ENCODE measurements around the gene TCF25.

The TCF25 gene

GRCh38 chr16:89902980-89903379 is 29.6 kb downstream of the TCF25 start:
- H3K9ac ChIP-seq (ENCODE audit: low read depth, low read length) = no peak overlapping the region
- no peak overlapping the region for H3K4me3 ChIP-seq (ENCODE audit: low read length)
- no peaks in the 10 kb centered on the region for H3K9me3 ChIP-seq (replicated peaks; ENCODE audit: low read length)
- H3K27me3 ChIP-seq (ENCODE audit: control insufficient read depth, insufficient read depth, low read length) = no peaks in the 10 kb centered on the region
- no peak overlapping the region for H3K4me2 ChIP-seq (ENCODE audit: low read length)
- H3K36me3 ChIP-seq (ENCODE audit: insufficient read depth, low read length) = peaks cover 63% of the 10 kb centered on the region
- no peaks in the 10 kb centered on the region for H3K4me1 ChIP-seq (ENCODE audit: control insufficient read depth, insufficient read depth, low read length)

- Histone ChIP-seq H3K4me1 (ENCODE audit: control insufficient read depth, insufficient read depth, low read length) (no peaks in the 10 kb centered on the region), H3K36me3 (ENCODE audit: insufficient read depth, low read length) (peaks cover 59% of the 10 kb centered on the region)
Measured at GRCh38 chr16:89903908-89904515, 30.6 kb downstream of the TCF25 start.

DNA sequence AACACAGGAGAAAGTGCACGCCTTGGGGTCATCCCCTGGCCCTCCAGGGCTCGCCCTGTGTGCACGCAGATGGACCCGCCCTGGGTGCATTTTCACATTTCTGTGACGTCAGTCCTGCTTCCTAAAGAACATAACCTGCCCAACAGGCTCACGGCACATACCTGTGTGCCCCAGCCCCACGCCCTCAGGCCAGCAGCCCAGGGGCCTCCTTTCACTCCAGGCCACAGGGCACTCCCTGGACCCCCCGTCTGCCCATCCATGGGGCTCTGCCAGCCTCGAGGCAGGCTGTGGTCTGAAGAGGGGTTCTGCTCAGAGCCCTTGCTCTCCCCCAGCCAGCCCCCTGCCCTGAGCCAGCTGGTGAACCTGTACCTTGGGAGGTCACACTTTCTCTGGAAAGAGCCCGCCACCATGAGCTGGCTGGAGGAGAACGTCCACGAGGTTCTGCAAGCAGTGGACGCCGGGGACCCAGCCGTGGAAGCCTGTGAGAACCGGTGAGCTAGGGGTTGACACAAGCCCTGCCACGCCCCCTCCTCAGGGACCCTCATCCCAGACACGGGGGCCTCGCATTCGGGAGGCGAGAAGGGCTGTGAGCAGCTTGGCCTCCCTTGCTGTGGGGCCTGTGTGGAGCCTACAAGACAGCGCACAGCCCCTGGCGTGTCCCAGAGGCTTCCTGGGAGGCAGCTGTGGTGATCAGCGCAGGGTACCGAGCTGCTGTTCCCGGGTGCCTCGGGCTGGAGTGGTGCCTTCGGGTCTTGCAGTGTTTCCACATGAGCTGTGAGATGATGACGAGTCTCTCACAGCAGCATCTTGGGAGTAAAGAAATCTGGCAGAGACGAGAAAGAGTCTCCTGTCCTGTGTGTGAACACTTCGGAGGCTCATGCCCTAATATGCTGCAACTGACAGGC is 31.5 kb downstream of the TCF25 start:
- Histone ChIP-seq H3K4me2 (ENCODE audit: low read length) (no peak overlapping the region), H3K4me1 (ENCODE audit: control insufficient read depth, insufficient read depth, low read length) (peaks cover under 1% of the 10 kb centered on the region), H3K9ac (ENCODE audit: low read depth, low read length) (no peak overlapping the region), H3K27me3 (ENCODE audit: control insufficient read depth, insufficient read depth, low read length) (no peaks in the 10 kb centered on the region), H3K9me3 (replicated peaks; ENCODE audit: low read length) (no peaks in the 10 kb centered on the region), H3K36me3 (ENCODE audit: insufficient read depth, low read length) (peaks cover 60% of the 10 kb centered on the region), H3K4me3 (ENCODE audit: low read length) (no peak overlapping the region)

More at GRCh38 chr16:89903908-89904515, 30.6 kb downstream of the TCF25 start:
- Histone ChIP-seq H3K27me3 (ENCODE audit: control insufficient read depth, insufficient read depth, low read length) (no peaks in the 10 kb centered on the region), H3K9ac (ENCODE audit: low read depth, low read length) (no peak overlapping the region), H3K9me3 (replicated peaks; ENCODE audit: low read length) (no peaks in the 10 kb centered on the region), H3K4me2 (ENCODE audit: low read length) (no peak overlapping the region), H3K4me3 (ENCODE audit: low read length) (no peak overlapping the region)

DNA sequence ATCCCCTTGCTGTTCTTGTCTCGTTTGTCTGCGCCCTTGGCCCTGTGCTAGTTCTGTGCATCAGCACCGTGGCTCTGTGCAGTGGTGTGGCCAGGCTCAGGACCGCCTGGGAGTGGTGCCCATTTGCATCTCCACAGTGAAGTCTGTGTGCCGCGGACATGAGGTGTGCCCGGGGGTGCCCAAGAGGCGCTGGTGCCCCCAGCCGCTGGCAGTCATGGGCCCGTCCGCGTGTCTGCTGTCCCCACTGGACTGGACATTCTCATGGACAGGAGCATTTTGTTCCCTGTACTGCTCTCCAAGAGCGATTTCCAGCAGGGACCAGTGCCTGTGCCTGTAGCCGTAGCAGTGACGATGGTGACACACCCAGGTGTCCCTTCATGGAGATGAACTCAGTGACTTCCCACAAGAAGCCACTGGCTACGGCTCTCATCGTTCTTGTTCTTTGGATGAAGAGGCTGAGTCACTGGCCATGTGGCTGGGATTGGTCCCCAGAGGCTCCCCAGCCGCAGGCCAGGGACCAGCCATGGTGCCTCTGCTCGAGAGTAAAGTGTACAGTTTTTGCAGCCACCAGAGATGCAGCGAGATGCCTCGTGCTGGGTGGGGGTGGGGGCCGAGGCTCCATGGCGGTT is 32.2 kb downstream of the TCF25 start:
- Histone ChIP-seq H3K4me3 (ENCODE audit: low read length) (no peak overlapping the region), H3K9ac (ENCODE audit: low read depth, low read length) (no peak overlapping the region), H3K4me2 (ENCODE audit: low read length) (no peak overlapping the region), H3K27me3 (ENCODE audit: control insufficient read depth, insufficient read depth, low read length) (no peaks in the 10 kb centered on the region), H3K9me3 (replicated peaks; ENCODE audit: low read length) (no peaks in the 10 kb centered on the region), H3K36me3 (ENCODE audit: insufficient read depth, low read length) (peaks cover 59% of the 10 kb centered on the region), H3K4me1 (ENCODE audit: control insufficient read depth, insufficient read depth, low read length) (peaks cover 4% of the 10 kb centered on the region)

DNA sequence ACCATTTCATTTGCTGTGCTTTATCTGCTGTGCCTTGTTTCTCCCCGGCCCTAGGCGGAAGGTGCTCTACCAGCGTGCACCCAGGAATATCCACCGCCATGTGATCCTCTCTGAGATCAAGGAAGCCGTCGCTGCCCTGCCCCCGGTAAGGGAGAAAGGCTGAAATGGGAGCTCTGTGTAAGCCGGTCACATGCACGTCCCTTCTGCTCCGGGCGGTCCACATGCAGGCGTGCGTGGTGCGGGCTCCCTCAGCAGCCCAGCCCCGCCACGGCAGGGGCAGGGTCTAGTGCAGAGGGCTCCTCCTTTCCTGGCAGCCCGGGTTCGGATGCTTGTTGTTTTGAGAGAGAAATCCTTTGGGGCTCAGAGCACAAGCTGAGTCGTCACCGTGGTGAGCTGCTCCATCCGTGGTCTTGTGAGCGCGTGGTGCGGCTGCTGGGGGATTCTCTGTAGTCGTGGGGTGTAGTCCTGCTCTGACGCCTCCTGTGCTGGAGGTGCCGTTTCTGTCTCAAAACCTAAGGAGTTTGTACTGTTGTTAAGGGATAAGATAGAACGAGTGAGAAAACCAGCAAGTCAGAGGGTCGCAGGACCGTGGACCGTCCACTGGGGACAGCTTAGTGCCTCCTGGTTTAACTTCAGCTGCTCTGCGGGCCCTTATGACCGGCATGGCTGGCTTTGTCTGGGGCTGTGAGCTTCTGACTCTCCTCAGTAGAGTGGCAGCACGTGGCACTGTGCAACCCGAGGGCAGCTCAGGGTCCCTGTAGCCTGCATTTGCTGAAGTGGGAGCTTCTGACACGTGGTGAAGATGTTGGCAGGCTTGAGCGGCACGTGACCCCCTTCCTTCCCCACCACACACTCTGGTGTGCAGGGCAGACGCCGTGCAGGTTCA is 33.0 kb downstream of the TCF25 start:
- Histone ChIP-seq H3K4me2 (ENCODE audit: low read length) (no peak overlapping the region), H3K4me1 (ENCODE audit: control insufficient read depth, insufficient read depth, low read length) (peaks cover 4% of the 10 kb centered on the region), H3K9ac (ENCODE audit: low read depth, low read length) (no peak overlapping the region), H3K36me3 (ENCODE audit: insufficient read depth, low read length) (peaks cover 61% of the 10 kb centered on the region), H3K4me3 (ENCODE audit: low read length) (no peak overlapping the region), H3K27me3 (ENCODE audit: control insufficient read depth, insufficient read depth, low read length) (no peaks in the 10 kb centered on the region), H3K9me3 (replicated peaks; ENCODE audit: low read length) (no peaks in the 10 kb centered on the region)

DNA sequence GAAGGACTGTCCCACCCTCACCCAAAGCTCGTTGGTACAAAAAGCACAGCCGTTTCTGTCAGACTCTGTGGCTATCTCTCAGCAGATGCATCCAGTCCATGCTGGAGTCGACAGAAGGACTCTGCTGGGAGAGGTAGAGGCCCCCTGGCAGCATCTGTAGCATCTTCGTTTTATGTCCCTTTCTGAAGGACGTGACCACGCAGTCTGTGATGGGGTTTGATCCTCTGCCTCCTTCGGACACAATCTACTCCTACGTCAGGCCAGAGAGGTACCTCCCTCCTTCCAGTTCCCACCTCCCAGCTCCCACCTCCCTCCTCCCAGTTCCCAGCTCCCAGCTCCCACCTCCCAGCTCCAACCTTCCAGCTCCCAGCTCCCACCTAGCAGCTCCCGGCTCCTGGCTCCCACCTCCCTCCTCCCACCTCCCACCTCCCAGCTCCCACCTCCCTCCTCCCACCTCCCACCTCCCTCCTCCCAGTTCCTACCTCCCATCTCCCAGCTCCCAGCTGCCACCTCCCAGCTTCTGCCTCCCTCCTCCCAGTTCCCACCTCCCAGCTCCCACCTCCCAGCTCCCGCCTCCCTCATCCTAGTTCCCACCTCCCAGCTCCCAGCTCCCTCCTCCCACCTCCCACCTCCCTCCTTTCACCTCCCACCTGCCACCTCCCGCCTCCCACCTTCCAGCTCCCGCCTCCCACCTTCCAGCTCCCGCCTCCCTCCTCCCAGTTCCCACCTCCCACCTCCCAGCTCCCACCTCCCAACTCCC is 33.8 kb downstream of the TCF25 start:
- H3K36me3 ChIP-seq (ENCODE audit: insufficient read depth, low read length) = peaks cover 67% of the 10 kb centered on the region
- peaks cover 4% of the 10 kb centered on the region for H3K4me1 ChIP-seq (ENCODE audit: control insufficient read depth, insufficient read depth, low read length)
- no peak overlapping the region for H3K4me3 ChIP-seq (ENCODE audit: low read length)
- H3K9ac ChIP-seq (ENCODE audit: low read depth, low read length) = no peak overlapping the region
- H3K27me3 ChIP-seq (ENCODE audit: control insufficient read depth, insufficient read depth, low read length) = no peaks in the 10 kb centered on the region
- H3K4me2 ChIP-seq (ENCODE audit: low read length) = no peak overlapping the region
- no peaks in the 10 kb centered on the region for H3K9me3 ChIP-seq (replicated peaks; ENCODE audit: low read length)

- Histone ChIP-seq H3K27me3 (ENCODE audit: control insufficient read depth, insufficient read depth, low read length) (no peaks in the 10 kb centered on the region), H3K4me2 (ENCODE audit: low read length) (no peak overlapping the region), H3K9ac (ENCODE audit: low read depth, low read length) (no peak overlapping the region), H3K9me3 (replicated peaks; ENCODE audit: low read length) (no peaks in the 10 kb centered on the region), H3K4me1 (ENCODE audit: control insufficient read depth, insufficient read depth, low read length) (peaks cover 4% of the 10 kb centered on the region), H3K36me3 (ENCODE audit: insufficient read depth, low read length) (peaks cover 67% of the 10 kb centered on the region), H3K4me3 (ENCODE audit: low read length) (no peak overlapping the region)
Measured at GRCh38 chr16:89908236-89908635, 34.8 kb downstream of the TCF25 start.

DNA sequence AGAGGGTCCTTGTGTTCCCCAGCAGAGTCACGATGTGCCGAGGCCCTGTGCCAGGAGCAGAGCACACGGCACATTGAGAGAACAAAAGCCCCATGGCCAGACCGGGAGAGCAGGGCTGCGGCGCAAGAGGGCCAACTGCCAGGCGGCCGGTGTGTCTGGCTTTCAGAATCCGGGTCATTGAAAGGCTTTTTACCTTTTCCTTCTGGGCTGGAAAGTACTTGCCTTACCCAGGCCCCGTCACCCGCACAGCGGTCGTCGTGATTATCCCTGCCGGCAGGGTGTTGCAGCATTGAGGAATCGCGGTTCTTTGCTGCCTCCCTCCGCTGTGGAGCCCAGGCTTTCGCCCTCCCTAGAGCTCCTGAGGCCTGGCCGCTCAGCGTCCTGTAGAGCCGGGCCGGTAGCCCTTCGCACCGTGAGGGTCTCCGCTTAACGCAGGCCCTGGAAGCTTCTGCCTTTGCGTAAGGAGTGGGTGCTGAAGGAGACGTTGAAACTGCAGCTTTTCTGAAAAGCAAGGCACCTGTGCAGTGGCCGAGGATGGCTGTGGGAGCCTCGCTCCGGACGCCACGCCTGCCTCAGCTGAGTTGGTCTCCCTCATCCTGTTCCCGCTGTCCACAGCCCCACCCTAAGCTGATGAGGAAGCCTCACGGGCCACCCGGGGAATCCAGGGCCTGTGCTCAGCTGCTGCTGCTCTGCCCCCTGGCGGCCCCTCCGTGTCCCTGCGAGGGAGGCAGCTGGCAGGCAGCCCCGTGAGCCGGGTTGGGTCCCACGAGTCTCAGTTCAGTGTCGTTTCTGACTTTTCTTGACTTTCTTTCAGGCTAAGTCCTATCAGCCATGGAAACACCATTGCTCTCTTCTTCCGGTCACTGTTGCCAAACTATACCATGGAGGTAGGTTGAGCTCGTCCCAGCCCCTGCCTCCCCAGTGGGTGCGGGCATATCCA is 36.7 kb downstream of the TCF25 start:
- Histone ChIP-seq H3K36me3 (ENCODE audit: insufficient read depth, low read length) (peaks cover 55% of the 10 kb centered on the region), H3K9me3 (replicated peaks; ENCODE audit: low read length) (no peaks in the 10 kb centered on the region), H3K4me1 (ENCODE audit: control insufficient read depth, insufficient read depth, low read length) (peaks cover 4% of the 10 kb centered on the region), H3K27me3 (ENCODE audit: control insufficient read depth, insufficient read depth, low read length) (no peaks in the 10 kb centered on the region), H3K4me3 (ENCODE audit: low read length) (no peak overlapping the region), H3K4me2 (ENCODE audit: low read length) (no peak overlapping the region), H3K9ac (ENCODE audit: low read depth, low read length) (no peak overlapping the region)

DNA sequence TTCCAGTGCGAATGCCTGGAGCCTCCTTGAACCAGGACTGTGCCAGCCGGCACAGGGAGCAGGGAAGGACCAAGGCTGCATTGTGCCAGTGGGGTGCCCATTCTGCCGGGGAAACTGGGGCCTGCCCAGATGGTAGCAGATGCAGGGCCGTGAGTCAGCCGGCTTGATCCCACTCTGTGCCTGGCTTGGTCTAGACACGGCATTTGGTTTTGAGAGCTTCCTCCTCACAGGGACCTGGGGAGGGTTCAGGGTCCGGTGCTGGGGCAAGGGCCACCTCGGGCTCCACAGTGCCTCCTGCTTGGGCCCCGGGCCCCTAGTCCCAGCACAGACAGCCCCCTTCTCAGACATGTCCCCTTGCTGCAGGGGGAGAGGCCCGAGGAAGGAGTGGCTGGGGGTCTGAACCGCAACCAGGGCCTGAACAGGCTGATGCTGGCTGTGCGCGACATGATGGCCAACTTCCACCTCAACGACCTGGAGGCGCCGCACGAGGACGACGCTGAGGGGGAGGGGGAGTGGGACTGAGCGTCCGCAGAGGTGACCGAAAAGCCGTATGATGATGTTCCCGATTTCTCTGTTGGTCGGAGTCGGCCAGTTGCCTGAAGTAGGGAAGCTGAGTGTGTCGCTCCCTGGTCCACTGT is 37.4 kb downstream of the TCF25 start:
- Histone ChIP-seq H3K4me3 (ENCODE audit: low read length) (no peak overlapping the region), H3K9ac (ENCODE audit: low read depth, low read length) (no peak overlapping the region), H3K36me3 (ENCODE audit: insufficient read depth, low read length) (peaks cover 48% of the 10 kb centered on the region), H3K27me3 (ENCODE audit: control insufficient read depth, insufficient read depth, low read length) (no peaks in the 10 kb centered on the region), H3K9me3 (replicated peaks; ENCODE audit: low read length) (no peaks in the 10 kb centered on the region), H3K4me2 (ENCODE audit: low read length) (no peak overlapping the region), H3K4me1 (ENCODE audit: control insufficient read depth, insufficient read depth, low read length) (peaks cover 4% of the 10 kb centered on the region)

Measured in skeletal muscle satellite cell (primary cell).